ENCODE results near the gene NAA30.

DNA sequence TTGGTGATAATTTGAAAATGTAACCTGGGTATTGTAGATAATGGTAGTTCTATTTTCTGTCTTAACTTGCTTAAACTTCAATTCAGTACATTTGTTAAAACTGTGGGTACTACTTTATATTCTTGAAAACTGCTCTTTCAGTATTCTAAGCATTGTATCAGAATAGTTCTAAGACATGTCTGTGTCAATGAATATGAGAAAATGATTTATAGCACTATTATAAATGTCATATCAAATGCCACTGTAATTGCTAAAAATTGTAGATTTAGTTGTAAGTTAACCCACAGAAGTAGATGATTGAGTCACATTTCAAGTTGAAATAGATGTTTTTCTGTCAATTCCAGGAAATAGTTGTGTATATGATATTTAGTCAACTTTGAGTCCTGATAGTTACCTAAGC lies 2.4 kb downstream of the NAA30 start:
- TF ChIP-seq, protein P1, sequence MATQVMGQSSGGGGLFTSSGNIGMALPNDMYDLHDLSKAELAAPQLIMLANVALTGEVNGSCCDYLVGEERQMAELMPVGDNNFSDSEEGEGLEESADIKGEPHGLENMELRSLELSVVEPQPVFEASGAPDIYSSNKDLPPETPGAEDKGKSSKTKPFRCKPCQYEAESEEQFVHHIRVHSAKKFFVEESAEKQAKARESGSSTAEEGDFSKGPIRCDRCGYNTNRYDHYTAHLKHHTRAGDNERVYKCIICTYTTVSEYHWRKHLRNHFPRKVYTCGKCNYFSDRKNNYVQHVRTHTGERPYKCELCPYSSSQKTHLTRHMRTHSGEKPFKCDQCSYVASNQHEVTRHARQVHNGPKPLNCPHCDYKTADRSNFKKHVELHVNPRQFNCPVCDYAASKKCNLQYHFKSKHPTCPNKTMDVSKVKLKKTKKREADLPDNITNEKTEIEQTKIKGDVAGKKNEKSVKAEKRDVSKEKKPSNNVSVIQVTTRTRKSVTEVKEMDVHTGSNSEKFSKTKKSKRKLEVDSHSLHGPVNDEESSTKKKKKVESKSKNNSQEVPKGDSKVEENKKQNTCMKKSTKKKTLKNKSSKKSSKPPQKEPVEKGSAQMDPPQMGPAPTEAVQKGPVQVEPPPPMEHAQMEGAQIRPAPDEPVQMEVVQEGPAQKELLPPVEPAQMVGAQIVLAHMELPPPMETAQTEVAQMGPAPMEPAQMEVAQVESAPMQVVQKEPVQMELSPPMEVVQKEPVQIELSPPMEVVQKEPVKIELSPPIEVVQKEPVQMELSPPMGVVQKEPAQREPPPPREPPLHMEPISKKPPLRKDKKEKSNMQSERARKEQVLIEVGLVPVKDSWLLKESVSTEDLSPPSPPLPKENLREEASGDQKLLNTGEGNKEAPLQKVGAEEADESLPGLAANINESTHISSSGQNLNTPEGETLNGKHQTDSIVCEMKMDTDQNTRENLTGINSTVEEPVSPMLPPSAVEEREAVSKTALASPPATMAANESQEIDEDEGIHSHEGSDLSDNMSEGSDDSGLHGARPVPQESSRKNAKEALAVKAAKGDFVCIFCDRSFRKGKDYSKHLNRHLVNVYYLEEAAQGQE (IDR thresholded peaks at IDR 0.05; ENCODE audit: low read depth): no peak
- TF ChIP-seq, protein P2, sequence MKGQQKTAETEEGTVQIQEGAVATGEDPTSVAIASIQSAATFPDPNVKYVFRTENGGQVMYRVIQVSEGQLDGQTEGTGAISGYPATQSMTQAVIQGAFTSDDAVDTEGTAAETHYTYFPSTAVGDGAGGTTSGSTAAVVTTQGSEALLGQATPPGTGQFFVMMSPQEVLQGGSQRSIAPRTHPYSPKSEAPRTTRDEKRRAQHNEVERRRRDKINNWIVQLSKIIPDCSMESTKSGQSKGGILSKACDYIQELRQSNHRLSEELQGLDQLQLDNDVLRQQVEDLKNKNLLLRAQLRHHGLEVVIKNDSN (IDR thresholded peaks at IDR 0.05): no peak
- TF ChIP-seq TAF1 (IDR thresholded peaks at IDR 0.05; ENCODE audit: low read depth) (no peak), CEBPB (IDR thresholded peaks at IDR 0.05) (no peak), EP300 (IDR thresholded peaks at IDR 0.05; ENCODE audit: borderline replicate concordance) (no peak), RAD21 (IDR thresholded peaks at IDR 0.05; ENCODE audit: low read depth) (no peak), NFIC (IDR thresholded peaks at IDR 0.05) (no peak), TEAD4 (IDR thresholded peaks at IDR 0.05) (no peak), YY1 (IDR thresholded peaks at IDR 0.05; ENCODE audit: low read depth) (no peak), FOXM1 (IDR thresholded peaks at IDR 0.05; ENCODE audit: borderline replicate concordance, low read depth) (no peak), CREB1 (IDR thresholded peaks at IDR 0.05; ENCODE audit: low read depth) (no peak)

All from Ishikawa (cell line).